Measurements from ENCODE around the gene ABCF2. TPM values are rescaled to one million over a fixed set of nuclear protein-coding genes. Genes with fewer than 3 reads are reported as not detected.
A peak's percentile ranks its signal among the peaks of the same experiment; 100 is the strongest.

The ABCF2 gene
- total RNA-seq, 2 experiments from 2014 or later: 23.1 to 27.6 TPM

GRCh38 chr7:151175047-151175792 lies 51.8 kb downstream of the ABCF2 start:
- H3K27me3 Mint-ChIP-seq: peaks cover 34% of the 10 kb centered on the region
- H3K9me3 Mint-ChIP-seq: no peaks in the 10 kb centered on the region
- ChIA-PET CTCF (interaction anchor here (0.6 kb wide), 1 partner anchor 9 kb away, joined by 3 read pairs; no protein-coding TSS in a partner anchor), POLR2A (no interaction called here)
- H3K4me3 Mint-ChIP-seq: no peak overlapping the region
- no peak overlapping the region for H3K27ac Mint-ChIP-seq
- H3K4me1 Mint-ChIP-seq: peaks cover 2% of the 10 kb centered on the region
- DNase-seq: no peak
- no peaks in the 10 kb centered on the region for H3K36me3 Mint-ChIP-seq (ENCODE audit: low read depth)

GRCh38 chr7:151174246-151175046 lies 52.6 kb downstream of the ABCF2 start:
- DNase-seq: no peak
- H3K4me1 Mint-ChIP-seq: peaks cover 2% of the 10 kb centered on the region
- H3K4me3 Mint-ChIP-seq: no peak overlapping the region
- ChIA-PET POLR2A (no interaction called here), CTCF (no interaction called here)
- H3K9me3 Mint-ChIP-seq: no peaks in the 10 kb centered on the region
- no peak overlapping the region for H3K27ac Mint-ChIP-seq
- H3K36me3 Mint-ChIP-seq (ENCODE audit: low read depth): no peaks in the 10 kb centered on the region
- peaks cover 42% of the 10 kb centered on the region for H3K27me3 Mint-ChIP-seq

GRCh38 chr7:151173386-151174245 lies 53.4 kb downstream of the ABCF2 start:
- Mint-ChIP-seq H3K4me3 (no peak overlapping the region), H3K27ac (no peak overlapping the region), H3K27me3 (peaks cover 48% of the 10 kb centered on the region), H3K4me1 (peaks cover 4% of the 10 kb centered on the region), H3K36me3 (ENCODE audit: low read depth) (no peaks in the 10 kb centered on the region), H3K9me3 (no peaks in the 10 kb centered on the region)
- CTCF ChIA-PET: interaction anchor here (0.6 kb wide), 1 partner anchor 164 kb away, joined by 3 read pairs; no protein-coding TSS in a partner anchor
- POLR2A ChIA-PET: no interaction called here
- no peak for DNase-seq

- DNase-seq: peak; percentile 83
- CTCF ChIA-PET: interaction anchor here (0.7 to 1.1 kb wide), 5 partner anchors 41 to 154 kb away, joined by 3 to 10 read pairs (median 3); no protein-coding TSS in a partner anchor
- Mint-ChIP-seq H3K36me3 (ENCODE audit: low read depth) (no peaks in the 10 kb centered on the region), H3K9me3 (no peaks in the 10 kb centered on the region), H3K4me1 (peaks cover 7% of the 10 kb centered on the region), H3K4me3 (no peak overlapping the region), H3K27ac (no peak overlapping the region), H3K27me3 (peaks cover 52% of the 10 kb centered on the region)
- POLR2A ChIA-PET: no interaction called here
Observed at GRCh38 chr7:151172273-151173141, 54.5 kb downstream of the ABCF2 start.

GRCh38 chr7:151168787-151169162 lies 58.2 kb downstream of the ABCF2 start:
- ChIA-PET CTCF (interaction anchor here (0.5 to 2.6 kb wide), 11 partner anchors 9 to 393 kb away, joined by 3 to 10 read pairs (median 5); partner anchors contain the start of gene ABCB8), POLR2A (no interaction called here)
- no peak for DNase-seq
- Mint-ChIP-seq H3K27ac (no peak overlapping the region), H3K9me3 (no peaks in the 10 kb centered on the region), H3K4me3 (peak overlapping the region; percentile 53), H3K36me3 (ENCODE audit: low read depth) (no peaks in the 10 kb centered on the region), H3K27me3 (peaks cover 46% of the 10 kb centered on the region), H3K4me1 (peaks cover 9% of the 10 kb centered on the region)

- Mint-ChIP-seq H3K9me3 (no peaks in the 10 kb centered on the region), H3K36me3 (ENCODE audit: low read depth) (no peaks in the 10 kb centered on the region), H3K4me1 (peaks cover 9% of the 10 kb centered on the region), H3K4me3 (peak overlapping the region; percentile 53), H3K27me3 (peaks cover 43% of the 10 kb centered on the region), H3K27ac (no peak overlapping the region)
- DNase-seq: peak; percentile 63
- POLR2A ChIA-PET: no interaction called here
- CTCF ChIA-PET: interaction anchor here (0.6 to 2.5 kb wide), 12 partner anchors 9 to 140 kb away, joined by 3 to 10 read pairs (median 3); partner anchors contain the start of genes ABCB8 and ABCF2
Observed at GRCh38 chr7:151168003-151168786, 58.8 kb downstream of the ABCF2 start.

GRCh38 chr7:151167197-151167961 lies 59.6 kb downstream of the ABCF2 start, which contains the start of gene GBX1:
GBX1 (minus strand) TSS chr7:151167694; CDS start chr7:151167548, 146 bp downstream.
- CTCF ChIA-PET: interaction anchor here (0.6 to 2.5 kb wide), 11 partner anchors 10 to 77 kb away, joined by 3 to 11 read pairs (median 3); partner anchors contain the start of gene ABCF2
- no peak for DNase-seq
- Mint-ChIP-seq H3K4me3 (peak within 1 kb of the TSS; percentile 53), H3K36me3 (ENCODE audit: low read depth) (no peaks in the 10 kb centered on the region), H3K27ac (no peak within 1 kb of the TSS), H3K9me3 (no peaks in the 10 kb centered on the region), H3K4me1 (peaks cover 7% of the 10 kb centered on the region), H3K27me3 (peaks cover 36% of the 10 kb centered on the region)
- POLR2A ChIA-PET: no interaction called here

- Mint-ChIP-seq H3K9me3 (no peaks in the 10 kb centered on the region), H3K4me1 (peaks cover 7% of the 10 kb centered on the region), H3K27me3 (peaks cover 31% of the 10 kb centered on the region), H3K4me3 (no peak overlapping the region), H3K36me3 (ENCODE audit: low read depth) (no peaks in the 10 kb centered on the region), H3K27ac (no peak overlapping the region)
- ChIA-PET POLR2A (no interaction called here), CTCF (interaction anchor here (1.4 to 2.9 kb wide), 3 partner anchors 43 to 138 kb away, joined by 4 to 12 read pairs (median 11); no protein-coding TSS in a partner anchor)
- DNase-seq: no peak
Observed at GRCh38 chr7:151166629-151167196, 60.3 kb downstream of the ABCF2 start.
